Peyer's patch (tissue), 4 donors: ENCODE measurements around the gene DRAM2. TPM values are rescaled to one million over a fixed set of nuclear protein-coding genes. Genes with fewer than 3 reads are reported as not detected.
"Not testable (repeated sequence)": the region's sequence is repeated elsewhere in the genome, so short reads cannot be mapped to it uniquely, and the experiment has no call there.

Experiments
- DNase-seq, 3 donors: peaks; one replicate each; pipeline ENCODE4 v3.0.0-alpha.2; 2017 to 2019
- H3K27ac ChIP-seq, 4 donors: fragments of 200-600 bp; sonication (generic); one replicate each; pipeline ENCODE4 v1.5.1; 2016 to 2019
- H3K27me3 ChIP-seq, 2 donors: fragments of 200-600 bp; sonication (generic); one replicate each; pipeline ENCODE4 v1.5.1; 2019
- H3K36me3 ChIP-seq, 3 donors: fragments of 200-600 bp; sonication (generic); one replicate each; pipeline ENCODE4 v1.5.1; 2016 to 2019
- H3K4me1 ChIP-seq, 4 donors: fragments of 200-600 bp; sonication (generic); one replicate each; pipeline ENCODE4 v1.5.1; 2016 to 2019
- H3K4me3 ChIP-seq, 4 donors: fragments of 200-600 bp; sonication (generic); 1 replicate in 3 of 4; 2 replicates in 1 of 4; pipeline ENCODE4 v1.5.1; 2016 to 2019; ENCODE audit warnings: mild to moderate bottlenecking in 1 of 4
- H3K9me3 ChIP-seq, 4 donors: fragments of 200-600 bp; sonication (generic); one replicate each; pipeline ENCODE4 v1.5.1; 2016 to 2019; ENCODE audit warnings: mild to moderate bottlenecking in 1 of 4
- CTCF ChIP-seq, 6 experiments: fragments of 450-650 bp in 4 of 6; fragments of 200-600 bp in 2 of 6; sonication (generic) in 1 of 6; IDR thresholded peaks; one replicate each; pipeline ENCODE4 v1.5.1; 2017 to 2019; ENCODE audit warnings: antibody characterized with exemption in 6 of 6, mild to moderate bottlenecking in 3 of 6, moderate library complexity in 1 of 6
- POLR2A ChIP-seq, 2 donors: fragments of 450-650 bp; IDR thresholded peaks; one replicate each; pipeline ENCODE4 v1.5.1; 2017; ENCODE audit warnings: antibody characterized with exemption in 2 of 2, mild to moderate bottlenecking in 2 of 2, moderate library complexity in 2 of 2
- small RNA-seq, 2 donors: library from RNA; depleted of rRNA; stranded (forward); fragments of <200 nt; gene quantifications; one replicate each; pipeline ENCODE3, GENCODE V24; 2016
- total RNA-seq, 4 donors: library from RNA; depleted of rRNA; stranded (reverse); fragments of >200 nt; gene quantifications; one replicate each; pipeline ENCODE4 v1.1.0, GENCODE V29; 2016

The DRAM2 gene
- total RNA-seq, 4 donors from 2014 or later: 28.9 to 64.2 (median 48.5) TPM

- H3K4me1 ChIP-seq: no peaks in the 10 kb centered on the region
- H3K36me3 ChIP-seq: no peaks in the 10 kb centered on the region
- DNase-seq: no peak
- H3K4me3 ChIP-seq: no peak overlapping the region
- H3K9me3 ChIP-seq: no peaks in the 10 kb centered on the region
- no peak overlapping the region for H3K27ac ChIP-seq
- TF ChIP-seq POLR2A (IDR thresholded peaks at IDR 0.05): no peak
- TF ChIP-seq CTCF (IDR thresholded peaks at IDR 0.05): no peak
- H3K27me3 ChIP-seq: no peaks in the 10 kb centered on the region
Measured at GRCh38 chr1:111085676-111086075, 54.2 kb downstream of the DRAM2 start.

- Histone ChIP-seq H3K27ac (no peak overlapping the region), H3K36me3 (no peaks in the 10 kb centered on the region), H3K4me3 (no peak overlapping the region), H3K9me3 (no peaks in the 10 kb centered on the region), H3K4me1 (no peaks in the 10 kb centered on the region), H3K27me3 (no peaks in the 10 kb centered on the region)
- TF ChIP-seq CTCF (IDR thresholded peaks at IDR 0.05) (no peak), POLR2A (IDR thresholded peaks at IDR 0.05) (no peak)
- no peak for DNase-seq
Measured at GRCh38 chr1:111084999-111085398, 54.9 kb downstream of the DRAM2 start.

- Histone ChIP-seq H3K27ac (no peak overlapping the region), H3K4me1 (no peaks in the 10 kb centered on the region), H3K27me3 (no peaks in the 10 kb centered on the region), H3K4me3 (no peak overlapping the region), H3K36me3 (no peaks in the 10 kb centered on the region), H3K9me3 (no peaks in the 10 kb centered on the region)
- no peak for DNase-seq
- TF ChIP-seq CTCF (IDR thresholded peaks at IDR 0.05): no peak
- TF ChIP-seq POLR2A (IDR thresholded peaks at IDR 0.05): no peak
Measured at GRCh38 chr1:111082421-111083203, 57.3 kb downstream of the DRAM2 start.

- not testable (repeated sequence) for H3K4me3 ChIP-seq
Measured at GRCh38 chr1:111079329-111079728, 60.6 kb downstream of the DRAM2 start.

GRCh38 chr1:111077312-111077711 lies 62.6 kb downstream of the DRAM2 start:
- not testable (repeated sequence) for H3K27me3 ChIP-seq, H3K4me1 ChIP-seq, H3K27ac ChIP-seq, H3K36me3 ChIP-seq, H3K9me3 ChIP-seq, DNase-seq, H3K4me3 ChIP-seq

More at GRCh38 chr1:111079329-111079728, 60.6 kb downstream of the DRAM2 start:
- not testable (repeated sequence) for H3K27ac ChIP-seq, H3K27me3 ChIP-seq, H3K36me3 ChIP-seq, H3K9me3 ChIP-seq, DNase-seq, H3K4me1 ChIP-seq

Small RNA genes lying within 50 kb of the gene (small RNA-seq; reads per million reads assigned to genes)
- 0 reads per million in 2 donors for gene AL355816.1

Other genes starting within 250 kb of the DRAM2 start
- gene LRIF1, start 176.2 kb downstream of the DRAM2 start, total RNA-seq: 10 to 100 TPM in 1 of 4 donors, 1 to 10 TPM in 3; 6.0 to 10.7 (median 7.5) TPM
- 10 to 100 TPM; 38.7 to 56.9 (median 43.8) TPM for gene CEPT1, start 130 bp upstream of the DRAM2 start, total RNA-seq
- 100 to 1,000 TPM in 1 of 4 donors, 10 to 100 TPM in 3; 71.3 to 220 (median 86.5) TPM for gene DENND2D, start 60.6 kb upstream of the DRAM2 start, total RNA-seq
- gene CHI3L2, start 87.6 kb upstream of the DRAM2 start, total RNA-seq: 10 to 100 TPM in 1 of 4 donors, 1 to 10 TPM in 1, under 1 TPM in 1, not detected in 1; 0.67 to 14.0 (median 3.3) TPM
- gene CHIA, start 150.8 kb upstream of the DRAM2 start, total RNA-seq: not detected